DMS 273 (cell line): ENCODE measurements around the gene UTS2R.
"Not testable (repeated sequence)": the region's sequence is repeated elsewhere in the genome, so short reads cannot be mapped to it uniquely, and the experiment has no call there.

Experiments
- DNase-seq: peaks from one replicate; lab custom pipeline; 2025; ENCODE audit not compliant: unreplicated experiment; lab: John Stamatoyannopoulos, UW

UTS2R gene

GRCh38 chr17:82334204-82334621 is 37.4 kb upstream of the UTS2R start:
- DNase-seq, result no peak

DNA sequence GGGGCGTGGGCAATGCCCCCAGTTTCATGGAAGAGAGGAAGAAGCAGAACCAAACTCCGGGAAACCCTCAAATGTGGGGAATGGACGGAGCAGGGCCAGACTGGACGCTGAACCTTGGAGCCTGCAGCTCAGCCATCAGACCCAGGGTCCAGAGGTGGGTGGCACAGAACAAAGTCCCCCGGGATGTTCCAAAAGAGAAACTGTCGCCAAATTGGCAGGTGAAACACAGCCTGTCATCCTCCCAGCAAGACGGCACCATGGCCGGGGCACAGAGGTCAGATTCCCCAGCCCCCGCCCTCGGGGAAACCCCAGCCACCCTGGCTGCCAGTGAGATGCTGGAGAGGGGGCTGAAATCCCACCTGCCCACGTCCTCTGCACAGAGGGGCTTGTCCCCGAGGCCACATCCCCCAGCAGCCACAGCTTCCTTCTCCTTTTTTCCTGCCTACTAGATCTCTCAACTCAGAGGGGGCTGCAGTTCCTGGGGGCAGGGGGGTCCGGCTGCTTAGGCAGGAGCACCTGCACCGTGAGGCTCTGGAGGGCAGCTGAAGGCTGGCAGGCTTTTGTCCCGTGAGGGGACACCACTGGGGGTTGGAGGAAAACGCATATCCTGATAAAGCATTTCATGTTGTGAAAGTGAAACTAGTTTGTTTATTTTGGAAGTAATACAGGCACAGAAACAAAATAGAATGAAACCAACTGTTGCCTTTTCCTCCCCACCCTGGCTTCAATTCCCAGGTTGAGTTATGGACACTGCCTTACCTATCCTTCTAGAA is 36.8 kb upstream of the UTS2R start:
- DNase-seq, result no peak

- peak; percentile 66 for DNase-seq
These were observed 32.5 kb upstream of the UTS2R start for GRCh38 chr17:82338858-82339633.

DNA sequence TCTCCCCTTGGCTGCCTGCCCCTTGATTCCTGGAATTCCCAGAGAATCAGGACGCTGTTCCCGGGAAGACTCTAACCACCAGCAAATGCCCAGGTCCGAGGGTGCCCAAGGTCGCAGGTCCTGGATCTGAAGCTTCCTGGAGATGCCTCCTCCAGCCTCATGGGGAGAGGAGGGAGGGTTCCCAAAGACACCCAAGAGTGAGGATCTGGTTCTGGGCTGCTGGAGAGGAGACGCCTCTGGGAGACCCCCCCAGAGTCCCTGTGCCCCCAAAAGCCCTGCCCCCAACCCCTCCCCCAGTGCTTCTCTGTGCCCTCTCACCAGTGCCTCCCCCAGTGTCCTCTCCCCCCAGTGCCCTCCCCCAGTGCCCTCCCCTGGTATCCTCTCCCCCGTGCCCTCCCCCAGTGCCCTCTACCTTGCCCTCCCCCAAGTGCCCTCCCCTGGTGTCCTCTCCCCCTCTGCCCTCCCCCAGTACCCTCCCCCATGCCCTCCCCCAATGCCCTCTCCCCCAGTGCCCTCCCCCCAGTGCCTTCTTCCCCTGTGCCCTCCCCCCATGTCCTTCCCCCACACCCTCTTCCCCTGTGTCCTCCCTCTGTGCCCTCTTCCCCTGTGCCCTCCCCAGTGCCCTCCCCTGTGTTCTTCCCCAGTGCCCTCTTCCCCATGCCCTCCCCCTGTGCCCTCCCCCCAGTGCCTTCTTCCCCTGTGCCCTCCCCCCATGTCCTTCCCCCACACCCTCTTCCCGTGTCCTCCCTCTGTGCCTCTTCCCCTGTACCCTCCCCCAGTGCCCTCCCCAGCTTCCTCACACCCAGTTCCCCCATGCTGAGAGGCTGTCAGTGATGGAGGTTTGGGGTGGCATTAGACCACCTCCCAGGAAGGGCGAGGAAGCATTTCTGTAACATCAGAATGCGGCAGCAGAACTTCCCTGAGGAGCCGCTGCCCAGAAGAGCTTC is 31.7 kb upstream of the UTS2R start:
- no peak for DNase-seq

DNA sequence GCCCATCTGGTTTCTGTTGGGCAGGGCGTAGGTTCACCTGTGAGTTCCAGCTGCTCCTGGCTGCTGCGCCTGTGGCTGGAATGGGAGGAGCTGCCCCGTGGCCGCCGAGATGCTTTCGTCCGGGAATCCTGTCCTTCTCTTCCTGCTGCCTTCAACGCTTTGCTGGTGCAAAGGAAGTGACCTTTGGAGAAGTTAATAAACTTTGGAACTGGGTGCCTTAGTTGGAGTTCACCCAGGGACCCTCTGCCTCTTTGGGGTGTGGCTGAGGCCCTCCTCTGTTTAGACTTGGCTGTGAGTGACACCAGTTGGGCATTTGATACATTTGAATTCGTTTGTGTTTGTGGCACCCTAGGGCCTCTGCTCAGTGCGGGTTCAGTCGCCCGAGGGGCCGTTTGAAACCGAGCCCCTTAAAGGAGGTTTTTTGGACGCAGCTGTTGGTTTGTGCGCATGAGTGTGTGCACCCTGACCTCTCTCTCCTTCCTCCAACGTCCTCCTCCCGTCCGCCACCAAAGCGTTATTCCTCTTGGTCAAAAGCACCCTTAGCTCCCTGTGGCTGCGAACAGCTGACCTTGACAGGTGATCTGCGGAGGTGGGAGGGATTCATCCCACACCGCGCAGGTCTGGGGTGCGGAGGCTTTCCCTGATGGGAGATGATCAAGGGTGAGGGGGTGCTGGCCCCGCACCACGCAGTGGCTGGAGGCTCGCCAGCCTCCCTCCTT is 29.0 kb upstream of the UTS2R start:
- DNase-seq, result no peak

DNA sequence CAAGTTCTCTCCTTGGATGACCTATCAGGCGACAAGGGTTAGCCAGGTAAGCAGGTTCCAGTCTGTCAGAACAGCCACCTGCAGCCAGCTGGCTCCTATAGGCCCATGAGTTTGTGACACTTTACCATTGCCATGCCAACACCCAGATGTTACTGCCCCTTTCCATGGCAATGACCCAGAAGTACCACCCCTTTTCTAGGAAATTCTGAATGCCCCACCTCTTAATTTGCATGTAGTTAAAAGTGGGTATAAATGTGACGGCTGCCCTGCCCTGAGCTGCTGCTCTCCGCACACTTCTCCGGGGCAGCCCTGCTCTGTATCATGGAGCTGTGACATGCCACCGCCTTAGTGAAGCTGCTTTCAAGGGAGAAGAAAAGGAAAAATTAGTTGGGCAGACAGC is 28.0 kb upstream of the UTS2R start:
- DNase-seq, result no peak

GRCh38 chr17:82344175-82344907 is 27.2 kb upstream of the UTS2R start:
- DNase-seq, result no peak

DNA sequence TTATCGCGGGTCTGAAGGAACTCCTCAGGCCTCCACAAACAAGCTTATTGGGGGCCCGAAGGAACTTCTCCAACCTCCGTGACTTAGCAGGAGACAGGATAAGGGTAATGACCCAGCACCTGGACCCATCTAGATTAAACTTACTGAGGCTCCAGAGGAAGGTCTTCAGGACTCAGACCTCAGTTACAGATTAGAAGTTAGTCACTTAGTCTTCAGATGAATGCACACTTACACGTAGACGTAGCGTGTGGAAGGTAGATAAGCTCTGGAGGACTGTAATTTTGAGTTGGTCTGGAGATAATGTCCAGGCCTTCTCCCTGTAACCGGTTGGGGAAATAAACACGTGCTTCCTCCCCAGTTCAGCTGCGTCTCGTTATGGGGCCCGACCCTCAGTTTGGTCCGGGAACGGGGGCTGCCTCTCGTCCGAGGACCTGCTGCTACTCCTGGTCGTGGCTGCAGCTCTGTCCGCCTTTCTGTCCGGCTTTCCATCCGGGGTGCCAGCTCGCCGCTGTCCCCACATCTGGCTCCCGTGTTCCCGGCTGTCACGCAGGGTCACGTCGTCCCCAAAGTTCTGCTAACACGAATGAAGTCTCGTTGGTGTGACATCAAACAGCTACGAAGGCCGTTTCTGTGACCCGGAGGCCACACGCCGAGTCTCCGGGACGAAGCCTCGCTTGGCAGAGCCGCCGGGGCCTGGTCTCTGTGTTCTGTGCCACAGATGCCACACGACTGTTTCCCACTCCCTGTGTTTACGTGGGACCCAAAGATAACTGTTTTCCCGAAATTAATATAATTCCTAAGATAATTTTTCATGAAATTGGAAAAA is 26.2 kb upstream of the UTS2R start:
- DNase-seq, result no peak

GRCh38 chr17:82346342-82347300 is 24.9 kb upstream of the UTS2R start:
- no peak for DNase-seq

DNA sequence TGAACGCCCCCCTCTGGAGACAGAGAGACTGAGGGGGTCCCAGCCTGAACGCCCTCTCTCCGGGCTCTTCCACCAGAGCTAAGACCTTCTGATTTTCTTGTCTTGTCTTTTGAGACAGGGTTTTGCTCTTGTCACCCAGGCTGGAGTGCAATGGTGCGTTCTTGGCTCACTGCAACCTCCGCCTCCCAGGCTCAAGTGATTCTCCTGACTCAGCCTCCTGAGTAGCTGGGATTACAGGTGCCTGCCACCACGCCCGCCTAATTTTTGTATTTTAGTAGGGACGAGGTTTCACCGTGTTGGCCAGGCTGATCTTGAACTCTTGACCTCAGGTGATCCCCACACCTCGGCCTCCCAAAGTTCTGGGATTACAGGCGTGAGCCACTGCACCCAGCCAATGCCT is 23.6 kb upstream of the UTS2R start:
- not testable (repeated sequence) for DNase-seq

DNA sequence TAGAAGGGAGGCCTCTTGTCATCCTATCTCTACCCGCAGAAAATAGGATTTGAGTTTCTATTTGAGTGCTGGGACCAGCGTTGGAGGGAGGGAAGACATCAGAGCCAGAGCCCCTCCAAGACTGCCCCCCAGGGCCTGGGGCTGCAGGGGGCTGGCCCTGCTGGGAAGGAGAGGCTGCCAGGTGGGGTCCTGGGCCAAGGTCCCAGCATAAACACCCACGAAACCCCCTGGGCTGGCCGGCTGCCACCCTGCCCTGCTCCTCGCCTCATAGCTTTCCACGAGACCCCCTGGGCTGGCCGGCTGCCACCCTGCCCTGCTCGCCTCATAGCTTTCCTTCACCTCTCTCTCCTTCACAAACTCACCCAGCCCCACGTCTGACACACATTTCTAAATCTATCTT is 23.1 kb upstream of the UTS2R start:
- no peak for DNase-seq

GRCh38 chr17:82348866-82349265 is 22.7 kb upstream of the UTS2R start:
- no peak for DNase-seq

DNA sequence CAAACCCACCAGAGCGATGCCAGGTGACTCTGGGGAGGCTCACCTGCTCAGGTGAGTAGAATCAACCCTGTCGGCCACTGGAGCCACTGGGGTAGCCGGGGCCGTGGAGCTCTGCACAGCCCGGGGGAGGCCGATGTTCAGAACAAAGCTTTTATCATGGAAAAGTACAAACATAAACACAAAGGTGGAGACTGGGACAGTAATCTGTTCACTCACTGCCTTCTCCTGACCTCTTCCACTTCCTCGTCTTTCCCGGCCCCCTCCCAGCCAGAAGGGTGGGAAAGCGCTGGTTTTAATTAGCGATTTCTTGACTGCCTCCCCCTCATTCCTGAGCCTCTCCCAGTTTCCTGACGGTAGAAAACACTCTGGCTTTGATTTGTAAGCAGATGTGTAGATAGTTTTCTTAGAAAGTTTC is 22.3 kb upstream of the UTS2R start:
- DNase-seq, result no peak

DNA sequence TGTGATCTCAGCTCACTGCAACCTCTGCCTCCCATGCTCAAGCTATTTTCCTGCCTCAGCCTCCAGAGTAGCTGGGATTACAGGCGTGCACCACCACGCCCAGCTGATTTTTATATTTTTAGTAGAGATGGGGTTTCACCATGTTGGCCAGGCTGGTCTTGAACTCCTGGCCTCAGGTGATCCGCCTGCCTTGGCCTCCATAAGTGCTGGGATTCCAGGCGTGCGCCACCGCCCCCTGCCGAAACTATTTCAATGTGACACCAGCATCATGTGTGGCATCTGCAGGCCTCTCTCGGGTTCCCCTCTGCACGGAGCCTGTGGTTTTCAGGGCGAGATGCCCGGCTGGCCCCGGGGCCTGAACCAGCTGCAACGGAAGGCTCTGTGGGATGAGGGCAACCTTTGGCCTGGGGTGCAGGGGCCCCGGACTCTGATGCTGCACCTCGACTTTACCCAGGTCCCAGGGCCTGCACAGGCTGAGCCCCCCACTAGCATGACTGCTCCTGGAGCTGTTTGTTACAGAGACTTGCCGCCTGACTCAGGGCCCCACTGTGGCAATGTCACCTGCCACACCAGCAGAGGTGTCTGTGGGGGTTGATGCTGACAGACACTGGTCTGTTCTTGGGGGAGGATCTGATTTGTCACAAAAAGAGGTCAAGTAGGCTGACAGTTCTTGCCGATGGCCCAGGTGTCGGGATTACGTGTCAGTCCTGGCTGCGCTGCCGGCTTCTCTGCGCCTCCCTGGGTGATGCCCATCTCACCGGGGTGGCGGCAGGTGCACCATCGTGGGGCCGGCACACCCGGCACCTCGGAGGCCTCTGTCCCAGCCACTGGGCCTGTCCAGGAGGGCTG is 21.2 kb upstream of the UTS2R start:
- peak; percentile 66 for DNase-seq

DNA sequence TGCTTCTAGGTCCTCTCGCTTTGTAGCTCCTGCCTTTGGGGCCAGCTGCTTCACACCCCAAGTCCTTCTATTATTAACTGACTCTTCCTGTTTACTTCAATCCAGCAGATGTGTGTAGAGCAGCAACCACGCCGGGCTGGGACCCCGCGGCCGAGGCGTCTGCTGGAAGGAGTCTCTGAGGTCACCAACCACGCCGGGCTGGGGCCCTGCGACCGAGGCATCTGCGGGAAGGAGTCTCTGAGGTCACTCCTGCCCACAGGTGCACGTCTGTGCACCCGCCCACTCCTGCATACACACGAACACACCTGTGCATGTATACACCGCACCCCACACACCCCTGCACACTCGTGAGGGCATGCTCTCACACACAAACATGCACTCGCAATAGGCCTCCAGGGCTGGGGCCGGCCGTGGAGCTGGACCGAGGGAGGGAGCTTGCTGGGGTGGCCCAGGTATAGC is 20.3 kb upstream of the UTS2R start:
- no peak for DNase-seq

- peak; percentile 97 for DNase-seq
These were observed 19.7 kb upstream of the UTS2R start for GRCh38 chr17:82351713-82352488.
